A549 (cell line): Measurements from ENCODE around the gene SFTPD. TPM values are rescaled to one million over a fixed set of nuclear protein-coding genes. Genes with fewer than 3 reads are reported as not detected.
A peak's percentile ranks its signal among the peaks of the same experiment; 100 is the strongest.

Experiments
- ATAC-seq, 2 experiments: fragments of 200-7000 bp in 1 of 2; fragments of >200 bp in 1 of 2; cut with Nextera tagmentation in 1 of 2; cut with Tn5 transposase in 1 of 2; 3 replicates each; pipeline versions ENCODE4 v1.8.0 to v1.9.1; 2018 to 2020; ENCODE audit warnings: mild to moderate bottlenecking in 1 of 2, moderate library complexity in 1 of 2
- CTCF ChIA-PET: fragments of 300-600 bp; sonication (Branson Sonifier 250); formaldehyde crosslinking; extraction: SDS; loops from one replicate; lab custom pipeline; 2021; ENCODE audit warnings: antibody characterized with exemption, inconsistent platforms; lab: Yijun Ruan, JAX
- POLR2A ChIA-PET: fragments of 350-600 bp; formaldehyde crosslinking; extraction: SDS; loops from one replicate; lab custom pipeline; 2021; ENCODE audit warnings: antibody characterized with exemption, inconsistent platforms; lab: Yijun Ruan, JAX
- DNase-seq, 2 experiments: peaks; one replicate each; pipeline versions ENCODE4 v3.0.0 to v3.0.0-alpha.2; 2011 to 2016; ENCODE audit warnings: low read depth in 1 of 2, low spot score in 1 of 2
- FAIRE-seq: peaks from 2 replicates; lab custom pipeline; 2011; peaks lifted over from hg19 to GRCh38; lab: Jason Lieb, UNC
- H3K27ac ChIP-seq, 2 experiments: fragments of >200 bp; sonication (Bioruptor Twin); formaldehyde crosslinking; 3 replicates each; pipeline ENCODE4 v1.5.1; 2016 to 2017
- H3K4me1 ChIP-seq: fragments of >200 bp; sonication (Bioruptor Twin); formaldehyde crosslinking; 3 replicates; pipeline ENCODE4 v1.6.1; 2016
- H3K4me2 ChIP-seq: fragments of >200 bp; sonication (Bioruptor Twin); formaldehyde crosslinking; 3 replicates; pipeline ENCODE4 v1.6.1; 2016
- H3K4me3 ChIP-seq: fragments of >200 bp; sonication (Bioruptor Twin); formaldehyde crosslinking; 3 replicates; pipeline ENCODE4 v1.5.1; 2016
- H3K9me3 ChIP-seq: fragments of >200 bp; sonication (Bioruptor Twin); formaldehyde crosslinking; 3 replicates; pipeline ENCODE4 v1.6.1; 2016
- ATOH8 ChIP-seq: fragments of 250-450 bp; sonication (Bioruptor Pico); IDR thresholded peaks from 2 replicates; pipeline ENCODE4 v1.5.0; 2020; ENCODE audit warnings: low read depth, mild to moderate bottlenecking, moderate library complexity
- BCL3 ChIP-seq: fragments of >200 bp; sonication (Bioruptor Twin); formaldehyde crosslinking; IDR thresholded peaks from 3 replicates; pipeline ENCODE4 v1.6.1; 2016
- CEBPB ChIP-seq, 2 experiments: fragments of >200 bp in 1 of 2; sonication (Bioruptor Twin) in 1 of 2; formaldehyde crosslinking in 1 of 2; IDR thresholded peaks; 2 replicates each; pipeline ENCODE4 v1.6.1; 2012 to 2016
- CHD2 ChIP-seq: fragments of 150-350 bp; IDR thresholded peaks from 2 replicates; pipeline ENCODE4 v1.6.1; 2014; ENCODE audit warnings: low read length; ENCODE audit not compliant: partially characterized antibody
- EHF ChIP-seq: fragments of 250-450 bp; sonication (Bioruptor Pico); IDR thresholded peaks from 2 replicates; pipeline ENCODE4 v1.5.0; 2020; ENCODE audit warnings: mild to moderate bottlenecking
- ELK1 ChIP-seq: fragments of 150-350 bp; IDR thresholded peaks from 2 replicates; pipeline ENCODE4 v1.6.1; 2014; ENCODE audit warnings: low read depth, mild to moderate bottlenecking, low read length
- ESRRA ChIP-seq: fragments of 150-350 bp; IDR thresholded peaks from 2 replicates; pipeline ENCODE4 v1.6.1; 2014; ENCODE audit warnings: mild to moderate bottlenecking, low read length, borderline replicate concordance
- FOSB ChIP-seq: fragments of 250-450 bp; sonication (Bioruptor Pico); IDR thresholded peaks from 2 replicates; pipeline ENCODE4 v1.5.0; 2020; ENCODE audit warnings: mild to moderate bottlenecking, moderate library complexity
- FOSL2 ChIP-seq, 2 experiments: fragments of 450-650 bp in 1 of 2; fragments of >200 bp in 1 of 2; sonication (Bioruptor Twin) in 1 of 2; formaldehyde crosslinking; IDR thresholded peaks; 2 replicates each; pipeline versions ENCODE4 v1.5.0 to v1.6.1; 2016 to 2020; ENCODE audit warnings: mild to moderate bottlenecking in 1 of 2, moderate library complexity in 1 of 2
- HDAC2 ChIP-seq: fragments of 200-600 bp; sonication (generic); IDR thresholded peaks from 2 replicates; pipeline ENCODE4 v1.6.1; 2016
- HOXA7 ChIP-seq: fragments of 250-450 bp; sonication (Bioruptor Pico); IDR thresholded peaks from 2 replicates; pipeline ENCODE4 v1.5.0; 2020; ENCODE audit warnings: mild to moderate bottlenecking, moderate library complexity
- HOXB5 ChIP-seq: fragments of 250-450 bp; sonication (Bioruptor Pico); IDR thresholded peaks from 2 replicates; pipeline ENCODE4 v1.5.0; 2020; ENCODE audit warnings: mild to moderate bottlenecking, moderate library complexity
- JUN ChIP-seq, 2 experiments: fragments of >200 bp; sonication (Bioruptor Twin); formaldehyde crosslinking; IDR thresholded peaks; 2 replicates in 1 of 2; 3 replicates in 1 of 2; pipeline ENCODE4 v1.6.1; 2016 to 2017
- MYC ChIP-seq: IDR thresholded peaks from 2 replicates; pipeline ENCODE4 v1.6.1; 2012; ENCODE audit warnings: mild to moderate bottlenecking, inconsistent platforms, low read length, improper control_type of control experiment, borderline replicate concordance
- NPAS2 ChIP-seq: fragments of 250-450 bp; sonication (Bioruptor Pico); IDR thresholded peaks from 2 replicates; pipeline ENCODE4 v1.8.0; 2022; ENCODE audit warnings: mild to moderate bottlenecking, moderate library complexity, borderline replicate concordance
- RAD21 ChIP-seq, 2 experiments: fragments of >200 bp in 1 of 2; sonication (Bioruptor Twin) in 1 of 2; formaldehyde crosslinking in 1 of 2; IDR thresholded peaks in 1 of 2; conservative IDR thresholded peaks in 1 of 2; 2 replicates in 1 of 2; 3 replicates in 1 of 2; pipeline ENCODE4 v1.6.1; 2012 to 2018; ENCODE audit warnings: inconsistent platforms in 1 of 2
- RCOR1 ChIP-seq: fragments of 150-350 bp; IDR thresholded peaks from 2 replicates; pipeline ENCODE4 v1.6.1; 2014; ENCODE audit warnings: antibody characterized with exemption, low read length, low read depth
- RFX5 ChIP-seq: fragments of 450-650 bp; IDR thresholded peaks from 2 replicates; pipeline ENCODE4 v1.7.1; 2014; ENCODE audit warnings: antibody characterized with exemption, mild to moderate bottlenecking, moderate library complexity
- SMC3 ChIP-seq: fragments of >200 bp; sonication (Bioruptor Twin); formaldehyde crosslinking; IDR thresholded peaks from 3 replicates; pipeline ENCODE4 v1.6.1; 2018; ENCODE audit warnings: inconsistent platforms
- TP53 ChIP-seq: fragments of 250-450 bp; sonication (Bioruptor Pico); IDR thresholded peaks from 2 replicates; pipeline ENCODE4 v1.5.0; 2021; ENCODE audit warnings: mild to moderate bottlenecking, moderate library complexity
- ZFP36 ChIP-seq: fragments of 450-650 bp; IDR thresholded peaks from 2 replicates; pipeline ENCODE4 v1.6.1; 2014; ENCODE audit warnings: borderline replicate concordance; ENCODE audit not compliant: partially characterized antibody
- WGBS: methylation state at CpG from one replicate; pipeline ENCODE4 v1.1.6; 2017; ENCODE audit errors: missing lambda C conversion rate; 5-methylcytosine and 5-hydroxymethylcytosine counted together
- polyA plus RNA-seq, 4 experiments: library from polyadenylated mRNA; depleted of rRNA in 3 of 4; stranded (reverse); fragments of >200 nt; fragmentation: RNase III in 1 of 4; extraction: RNeasy Plus Mini Kit Qiagen cat#74134 plus additional on column Dnase treatment in 1 of 4; gene quantifications; 2 replicates in 3 of 4; 3 replicates in 1 of 4; pipeline ENCODE4 v1.2.3, GENCODE V29; 2011 to 2017

Gene SFTPD
- polyA plus RNA-seq, 2 of the 4 experiments (the other 2 are of a cell fraction): 0.17 to 0.19 TPM

- CTCF ChIA-PET: interaction anchor here (1.0 to 2.6 kb wide), 3 partner anchors 8 to 399 kb away, joined by 3 to 10 read pairs (median 4); no protein-coding TSS in a partner anchor
- no peak overlapping the region for H3K27ac ChIP-seq
- no peaks in the 10 kb centered on the region for H3K9me3 ChIP-seq
- FAIRE-seq (no peak), DNase-seq (no peak), ATAC-seq (no peak)
- H3K4me1 ChIP-seq: no peaks in the 10 kb centered on the region
- H3K4me2 ChIP-seq: no peak overlapping the region
- POLR2A ChIA-PET: no interaction called here
- TF ChIP-seq HOXB5 (CRISPR knock-in tag) (no peak), MYC (no peak), BCL3 (no peak), HDAC2 (no peak), NPAS2 (CRISPR knock-in tag) (no peak)
- no peak overlapping the region for H3K4me3 ChIP-seq
- 30% methylated on average over 8 of the region's 9 CpGs for WGBS
Observed at GRCh38 chr10:79936625-79937615, 12.0 kb downstream of the SFTPD start.

GRCh38 chr10:79933961-79934360, 14.9 kb downstream of the SFTPD start:
- peak in 1 of 2 experiments; percentile 10 for DNase-seq
- no peak for FAIRE-seq
- H3K4me2 ChIP-seq: no peak overlapping the region
- no peak for TF ChIP-seq CHD2
- no peak for TF ChIP-seq ATOH8
- TF ChIP-seq TP53 (CRISPR knock-in tag): no peak
- no peak for TF ChIP-seq HOXA7 (CRISPR knock-in tag)
- no peak for TF ChIP-seq RFX5
- no peak for TF ChIP-seq FOSL2 (IDR thresholded peaks at IDR 0.05)
- TF ChIP-seq FOSL2 (CRISPR knock-in tag; IDR thresholded peaks at IDR 0.05): no peak
- no peak for TF ChIP-seq RAD21 (conservative IDR thresholded peaks at IDR 0.05 in 1 of 2, IDR thresholded peaks at IDR 0.05 in 1 of 2)
- no peak for TF ChIP-seq ESRRA
- no peak for TF ChIP-seq FOSB (CRISPR knock-in tag)
- TF ChIP-seq, all 56 proteins: peak for 0
- ChIA-PET POLR2A (no interaction called here), CTCF (no interaction called here)
- WGBS: 18% methylated on average over 3 of the region's 3 CpGs
- Histone ChIP-seq H3K9me3 (no peaks in the 10 kb centered on the region), H3K4me3 (no peak overlapping the region), H3K4me1 (no peaks in the 10 kb centered on the region), H3K27ac (no peak overlapping the region)
- no peak for ATAC-seq

GRCh38 chr10:79932841-79933379, 16.0 kb downstream of the SFTPD start:
- no peak overlapping the region for H3K4me2 ChIP-seq
- POLR2A ChIA-PET: no interaction called here
- no peaks in the 10 kb centered on the region for H3K9me3 ChIP-seq
- WGBS: 45% methylated on average over 4 of the region's 4 CpGs
- no peak for FAIRE-seq
- no peak overlapping the region for H3K4me3 ChIP-seq
- DNase-seq: no peak
- CTCF ChIA-PET: no interaction called here
- TF ChIP-seq ZFP36: no peak
- TF ChIP-seq EHF (CRISPR knock-in tag): no peak
- no peak for TF ChIP-seq JUN (IDR thresholded peaks at IDR 0.05)
- no peak for TF ChIP-seq HDAC2
- TF ChIP-seq ELK1: no peak
- TF ChIP-seq SMC3: no peak
- TF ChIP-seq CEBPB (IDR thresholded peaks at IDR 0.05): no peak
- TF ChIP-seq RCOR1: no peak
- no peak overlapping the region for H3K27ac ChIP-seq
- no peak for ATAC-seq
- no peaks in the 10 kb centered on the region for H3K4me1 ChIP-seq
